Measurements from ENCODE around the gene RAB21.

GRCh38 chr12:71790331-71790730, 35.7 kb downstream of the RAB21 start:
- no peak for TF ChIP-seq CTCF (conservative IDR thresholded peaks at IDR 0.05; ENCODE audit: low read depth, low read length)
- TF ChIP-seq EZH2phosphoT487 (IDR thresholded peaks at IDR 0.05; ENCODE audit: borderline replicate concordance, low read length): no peak
- no peak for TF ChIP-seq EZH2 (IDR thresholded peaks at IDR 0.05; ENCODE audit: low read length, unreplicated experiment)

Data from PC-3 (cell line).